GM19438 (cell line): ENCODE measurements around the gene EYA3.
A peak's percentile ranks its signal among the peaks of the same experiment; 100 is the strongest.

Experiments used
- ATAC-seq: cut with Tn5 transposase; IDR thresholded peaks from one replicate; pipeline ENCODE4 v1.9.1; 2021; ENCODE audit warnings: low read depth; ENCODE audit not compliant: unreplicated experiment

EYA3 gene, protein sequence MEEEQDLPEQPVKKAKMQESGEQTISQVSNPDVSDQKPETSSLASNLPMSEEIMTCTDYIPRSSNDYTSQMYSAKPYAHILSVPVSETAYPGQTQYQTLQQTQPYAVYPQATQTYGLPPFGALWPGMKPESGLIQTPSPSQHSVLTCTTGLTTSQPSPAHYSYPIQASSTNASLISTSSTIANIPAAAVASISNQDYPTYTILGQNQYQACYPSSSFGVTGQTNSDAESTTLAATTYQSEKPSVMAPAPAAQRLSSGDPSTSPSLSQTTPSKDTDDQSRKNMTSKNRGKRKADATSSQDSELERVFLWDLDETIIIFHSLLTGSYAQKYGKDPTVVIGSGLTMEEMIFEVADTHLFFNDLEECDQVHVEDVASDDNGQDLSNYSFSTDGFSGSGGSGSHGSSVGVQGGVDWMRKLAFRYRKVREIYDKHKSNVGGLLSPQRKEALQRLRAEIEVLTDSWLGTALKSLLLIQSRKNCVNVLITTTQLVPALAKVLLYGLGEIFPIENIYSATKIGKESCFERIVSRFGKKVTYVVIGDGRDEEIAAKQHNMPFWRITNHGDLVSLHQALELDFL

DNA sequence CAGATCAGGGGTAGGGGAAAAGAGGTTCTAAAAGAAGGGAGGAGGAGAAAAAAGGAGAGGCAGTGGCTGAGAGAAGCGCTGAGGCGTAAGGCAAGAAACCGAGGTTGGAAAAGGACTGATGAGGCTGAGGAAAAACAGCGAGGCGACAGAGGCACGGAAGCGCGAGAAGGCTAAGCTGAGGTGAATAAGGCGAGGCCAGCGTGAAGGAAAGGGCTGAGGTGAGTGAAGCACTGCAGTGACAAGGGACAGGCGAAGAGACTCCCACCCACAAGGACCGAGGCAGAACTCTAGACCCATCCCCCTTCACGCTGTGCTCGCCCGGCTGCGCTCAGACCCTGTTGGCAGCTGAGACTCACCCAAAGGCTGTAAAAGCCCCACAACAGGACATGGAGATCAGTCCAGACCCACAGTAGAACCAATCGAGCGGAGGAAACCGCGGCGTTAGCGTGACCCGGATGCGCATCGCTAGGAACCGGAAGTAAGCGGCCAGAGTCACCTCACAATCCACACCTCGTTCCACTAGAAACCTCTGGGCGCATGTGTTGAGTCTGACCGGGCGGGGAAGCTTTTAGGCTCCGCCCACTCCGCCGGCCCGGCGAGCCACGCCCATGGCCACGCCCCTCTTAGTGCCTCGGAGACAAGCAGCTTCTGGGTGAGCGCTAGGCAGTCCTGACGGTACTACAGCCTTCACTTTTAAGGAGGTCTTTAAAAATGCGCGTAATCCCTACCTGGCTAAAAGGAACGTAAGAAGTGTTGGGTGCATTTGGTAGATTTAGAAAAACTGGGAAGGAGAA is at the start of gene EYA3:
TSS of gene EYA3 (minus strand) at position 443 of the 794 bp plus-strand sequence. CDS start 30,584 bp downstream, outside the sequence.
- peak; percentile 77 for ATAC-seq

GRCh38 chr1:28136922-28137613 is 48.7 kb upstream of the EYA3 start:
- no peak for ATAC-seq

- no peak for ATAC-seq
Measured at GRCh38 chr1:28136169-28136921, 47.9 kb upstream of the EYA3 start.

DNA sequence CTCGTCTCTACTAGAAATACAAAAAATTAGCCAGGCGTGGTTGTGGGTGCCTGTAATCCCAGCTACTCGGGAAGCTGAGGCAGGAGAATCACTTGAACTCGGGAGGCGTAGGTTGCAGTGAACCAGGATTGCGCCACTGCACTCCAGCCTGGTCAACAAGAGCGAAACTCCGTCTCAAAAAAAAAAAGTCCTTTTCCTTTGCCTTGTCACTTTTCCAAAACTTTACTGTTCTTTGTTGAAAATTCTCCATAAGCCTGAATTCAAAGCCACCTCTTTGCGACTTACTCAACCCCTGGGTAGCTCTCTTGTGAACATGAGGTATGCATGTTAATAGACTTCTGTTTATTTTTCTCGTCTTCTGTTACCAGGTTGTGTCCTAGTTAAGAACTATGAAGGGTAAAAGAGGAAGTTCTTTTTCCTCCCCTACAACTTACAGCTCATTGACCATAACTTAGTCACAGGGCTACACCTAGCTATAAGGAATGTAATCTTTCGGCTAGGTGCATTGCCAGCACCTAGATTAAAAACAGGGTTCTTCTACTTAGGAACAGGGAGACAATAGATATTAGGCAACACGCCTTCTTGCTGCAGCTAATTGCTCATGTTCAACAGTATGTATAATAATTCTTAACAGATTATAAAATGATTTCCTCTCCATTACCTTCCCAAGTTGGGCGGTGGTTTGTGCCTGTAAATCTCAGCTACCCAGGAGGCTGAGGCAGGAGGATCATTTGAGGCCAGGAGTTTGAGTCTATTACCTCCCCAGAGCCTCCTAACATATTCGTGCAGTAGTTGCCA is 47.2 kb upstream of the EYA3 start:
- ATAC-seq = no peak

DNA sequence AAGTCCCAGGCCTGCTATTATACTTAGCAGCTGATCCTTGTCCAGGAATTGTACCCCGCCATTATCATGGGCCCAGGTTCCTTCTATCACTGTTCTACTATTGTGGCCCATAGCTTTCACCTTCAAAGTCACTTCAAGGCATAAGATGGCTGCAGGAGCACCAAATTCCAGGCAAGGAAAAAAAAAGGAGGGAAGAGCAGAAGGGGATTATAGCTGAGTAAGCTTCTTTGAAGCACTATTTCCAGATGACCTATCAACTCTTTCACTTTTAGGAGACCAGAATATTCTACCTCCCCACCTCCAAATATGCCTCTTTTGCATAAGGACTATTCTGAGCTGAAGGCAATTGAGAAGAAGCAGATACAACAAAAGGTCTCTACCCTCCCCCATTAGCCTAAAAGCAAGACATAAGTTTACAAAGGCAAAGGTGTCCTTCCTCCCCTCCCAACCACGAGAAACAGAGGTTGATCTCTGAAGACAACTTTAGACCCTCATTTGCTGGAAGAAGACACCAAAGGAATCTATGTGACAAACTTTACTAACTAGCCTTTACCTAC is 46.3 kb upstream of the EYA3 start:
- no peak for ATAC-seq

GRCh38 chr1:28132171-28133167 is 44.1 kb upstream of the EYA3 start:
- no peak for ATAC-seq

GRCh38 chr1:28130901-28131300 is 42.5 kb upstream of the EYA3 start:
- no peak for ATAC-seq

GRCh38 chr1:28129150-28129549 is 40.7 kb upstream of the EYA3 start:
- ATAC-seq = no peak

- ATAC-seq = peak; percentile 66
Measured at GRCh38 chr1:28127617-28128257, 39.3 kb upstream of the EYA3 start.

DNA sequence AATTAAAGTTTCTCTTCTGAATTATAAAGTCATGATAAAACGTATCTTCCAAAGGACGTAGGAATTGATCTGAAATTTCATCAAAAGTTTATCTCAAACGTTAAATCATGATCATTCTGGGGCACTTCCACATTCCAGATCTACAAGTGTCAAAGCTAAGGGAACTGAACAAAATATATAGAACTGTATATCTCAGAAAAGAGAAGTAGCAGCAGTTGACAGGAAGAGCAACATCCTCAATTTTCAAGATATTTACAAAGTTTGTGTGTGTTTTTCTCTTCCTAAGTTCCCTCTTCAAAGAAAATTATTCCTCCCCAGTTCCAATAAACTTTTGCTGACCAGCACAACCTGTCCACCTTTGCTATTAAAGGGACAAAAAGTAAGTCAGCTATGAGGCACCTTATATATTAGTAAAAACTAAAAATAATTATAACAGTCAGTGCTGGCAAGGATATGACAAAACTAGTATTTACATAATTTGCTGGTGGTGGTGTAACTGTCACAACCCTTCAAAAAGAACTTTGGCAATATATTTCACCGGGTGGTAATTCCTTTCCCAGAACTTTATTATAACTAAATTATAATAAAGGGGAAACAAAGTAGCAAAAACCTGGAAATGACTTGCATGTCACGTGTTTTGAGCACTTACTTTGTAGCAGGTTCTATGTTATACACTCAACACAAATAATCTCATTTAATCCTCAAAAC is 38.5 kb upstream of the EYA3 start:
- ATAC-seq = no peak

GRCh38 chr1:28126212-28126611 is 37.8 kb upstream of the EYA3 start:
- no peak for ATAC-seq

- no peak for ATAC-seq
Measured at GRCh38 chr1:28123461-28123961, 35.1 kb upstream of the EYA3 start.

DNA sequence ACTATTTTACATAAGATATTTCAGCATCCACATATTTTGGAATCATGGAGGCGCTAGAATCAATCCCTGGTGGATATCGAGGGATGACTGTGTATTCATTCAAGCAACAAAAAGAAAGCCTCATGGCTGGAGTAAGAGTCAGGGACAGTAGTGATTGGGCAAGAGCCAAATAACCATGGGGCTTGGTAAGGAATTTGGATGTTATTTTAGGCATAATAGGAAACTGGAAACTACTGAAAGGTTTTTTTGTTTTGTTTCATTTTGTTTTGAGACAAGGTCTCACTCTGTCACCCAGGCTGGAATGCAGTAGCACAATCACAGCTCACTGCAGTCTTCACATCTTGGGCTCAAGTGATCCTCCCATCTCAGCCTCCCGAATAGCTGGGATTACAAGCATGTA is 33.8 kb upstream of the EYA3 start:
- ATAC-seq = no peak

DNA sequence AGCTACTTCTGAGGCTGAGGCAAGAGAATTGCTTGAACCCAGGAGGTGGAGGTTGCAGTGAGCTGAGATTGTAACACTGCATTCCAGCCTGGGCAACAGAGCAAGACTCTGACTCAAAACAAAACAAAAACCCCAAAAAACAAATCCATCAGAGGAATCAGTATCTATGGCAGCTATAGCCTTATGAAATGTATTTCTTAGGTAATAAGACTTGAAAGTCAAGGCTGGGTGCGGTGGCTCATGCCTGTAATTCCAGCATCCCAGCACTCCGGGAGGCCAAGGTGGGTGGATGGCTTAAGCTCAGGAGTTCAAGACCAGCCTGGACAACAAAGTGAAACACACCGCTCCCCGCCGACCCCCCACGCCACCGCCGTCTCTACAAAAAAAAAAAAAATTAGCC is 31.1 kb upstream of the EYA3 start:
- no peak for ATAC-seq

- no peak for ATAC-seq
Measured at GRCh38 chr1:28118640-28119307, 30.4 kb upstream of the EYA3 start.

- ATAC-seq = no peak
Measured at GRCh38 chr1:28115267-28115666, 26.9 kb upstream of the EYA3 start.
